HG03045 (cell line): ENCODE data around the gene DNAH2.

Source experiments
- ATAC-seq: cut with Tn5 transposase; IDR thresholded peaks from one replicate; pipeline ENCODE4 v1.9.1; 2021; ENCODE audit warnings: mild to moderate bottlenecking, moderate library complexity; ENCODE audit not compliant: unreplicated experiment

The DNAH2 gene, protein sequence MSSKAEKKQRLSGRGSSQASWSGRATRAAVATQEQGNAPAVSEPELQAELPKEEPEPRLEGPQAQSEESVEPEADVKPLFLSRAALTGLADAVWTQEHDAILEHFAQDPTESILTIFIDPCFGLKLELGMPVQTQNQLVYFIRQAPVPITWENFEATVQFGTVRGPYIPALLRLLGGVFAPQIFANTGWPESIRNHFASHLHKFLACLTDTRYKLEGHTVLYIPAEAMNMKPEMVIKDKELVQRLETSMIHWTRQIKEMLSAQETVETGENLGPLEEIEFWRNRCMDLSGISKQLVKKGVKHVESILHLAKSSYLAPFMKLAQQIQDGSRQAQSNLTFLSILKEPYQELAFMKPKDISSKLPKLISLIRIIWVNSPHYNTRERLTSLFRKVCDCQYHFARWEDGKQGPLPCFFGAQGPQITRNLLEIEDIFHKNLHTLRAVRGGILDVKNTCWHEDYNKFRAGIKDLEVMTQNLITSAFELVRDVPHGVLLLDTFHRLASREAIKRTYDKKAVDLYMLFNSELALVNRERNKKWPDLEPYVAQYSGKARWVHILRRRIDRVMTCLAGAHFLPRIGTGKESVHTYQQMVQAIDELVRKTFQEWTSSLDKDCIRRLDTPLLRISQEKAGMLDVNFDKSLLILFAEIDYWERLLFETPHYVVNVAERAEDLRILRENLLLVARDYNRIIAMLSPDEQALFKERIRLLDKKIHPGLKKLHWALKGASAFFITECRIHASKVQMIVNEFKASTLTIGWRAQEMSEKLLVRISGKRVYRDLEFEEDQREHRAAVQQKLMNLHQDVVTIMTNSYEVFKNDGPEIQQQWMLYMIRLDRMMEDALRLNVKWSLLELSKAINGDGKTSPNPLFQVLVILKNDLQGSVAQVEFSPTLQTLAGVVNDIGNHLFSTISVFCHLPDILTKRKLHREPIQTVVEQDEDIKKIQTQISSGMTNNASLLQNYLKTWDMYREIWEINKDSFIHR (N-terminal part only)

DNA sequence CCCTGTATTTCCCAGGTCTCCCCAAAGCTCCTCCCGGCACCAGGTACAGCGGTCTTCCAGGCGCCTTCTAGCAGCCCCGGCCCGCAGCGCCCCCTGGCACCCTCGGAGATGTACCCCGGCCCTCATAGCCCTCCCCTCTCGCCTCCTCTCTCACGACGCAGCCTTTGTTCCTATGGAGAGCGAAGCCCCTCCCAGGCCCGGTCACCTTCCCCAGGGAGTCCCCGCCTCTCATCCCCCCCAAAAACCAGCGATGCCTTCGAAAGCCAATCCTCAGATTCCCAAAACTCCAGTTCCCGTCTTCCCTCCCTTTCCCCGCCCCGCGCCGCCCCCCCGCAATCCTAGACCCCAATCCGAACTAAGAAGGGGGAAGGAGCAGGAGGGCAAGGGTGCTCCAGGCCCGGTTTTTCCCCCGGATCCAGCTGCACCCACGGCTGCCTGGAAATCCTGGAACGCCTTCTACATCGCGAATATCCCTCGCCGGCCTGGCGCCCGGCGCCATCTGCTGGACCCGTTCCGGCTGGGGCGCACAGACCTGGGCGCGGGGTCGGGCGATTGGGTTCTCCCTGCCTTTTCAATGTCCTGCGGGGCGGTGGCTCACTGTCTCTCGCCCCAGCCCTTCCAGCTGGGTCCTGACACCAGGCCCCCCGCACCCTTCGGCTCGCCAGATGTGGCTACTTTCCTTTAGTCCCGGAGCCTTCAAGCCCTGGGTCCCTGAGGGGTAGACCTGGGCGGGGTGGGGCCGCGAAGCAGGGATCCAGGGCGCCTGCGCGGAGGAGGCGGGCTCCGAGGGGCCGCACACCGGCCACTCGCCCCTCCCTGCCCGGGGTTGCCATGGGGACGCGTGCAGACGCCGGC lies at the start of gene DNAH2:
Gene DNAH2, plus strand, starts transcription at position 844 of the 855 bp plus-strand sequence. CDS start 1,991 bp downstream, outside the sequence.
- no peak for ATAC-seq

DNA sequence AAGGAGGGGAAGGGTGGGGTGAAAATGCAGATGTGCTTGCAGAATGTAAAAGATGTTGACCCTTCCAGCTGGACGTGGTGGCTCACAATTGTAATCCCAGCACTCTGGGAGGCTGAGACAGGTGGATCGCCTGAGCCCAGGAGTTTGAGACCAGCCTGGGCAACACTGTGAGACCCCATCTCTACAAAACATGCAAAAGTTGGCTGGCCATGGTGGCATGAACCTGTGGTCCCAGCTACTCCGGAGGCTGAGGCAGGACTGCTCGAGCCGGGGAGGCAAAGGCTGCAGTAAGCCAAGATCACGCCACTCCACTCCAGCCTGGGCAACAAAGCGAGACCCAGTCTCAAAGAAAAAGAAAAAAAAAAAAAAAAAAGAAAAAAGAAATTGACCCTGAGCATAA lies 49.1 kb upstream of the DNAH2 start:
- no peak for ATAC-seq

DNA sequence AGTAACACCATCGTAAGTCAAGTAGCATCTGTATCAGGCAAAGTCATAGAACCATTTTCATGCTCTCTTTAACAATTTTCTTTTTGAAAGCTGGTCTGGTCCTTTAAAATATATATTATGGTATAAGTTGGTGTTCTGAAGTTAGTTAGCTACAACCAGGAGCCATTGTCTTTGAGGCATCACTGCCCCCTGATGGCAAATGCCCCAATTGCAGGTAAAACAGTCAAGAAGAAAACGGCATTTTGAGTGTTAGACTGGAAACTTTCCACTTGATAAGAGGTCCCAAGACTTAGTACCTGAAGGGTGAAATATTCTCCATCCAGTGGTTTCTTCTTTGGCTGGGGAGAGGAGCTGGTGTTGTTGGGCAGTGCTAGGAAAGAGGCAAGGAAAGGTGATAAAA lies 44.3 kb upstream of the DNAH2 start:
- ATAC-seq: no peak

DNA sequence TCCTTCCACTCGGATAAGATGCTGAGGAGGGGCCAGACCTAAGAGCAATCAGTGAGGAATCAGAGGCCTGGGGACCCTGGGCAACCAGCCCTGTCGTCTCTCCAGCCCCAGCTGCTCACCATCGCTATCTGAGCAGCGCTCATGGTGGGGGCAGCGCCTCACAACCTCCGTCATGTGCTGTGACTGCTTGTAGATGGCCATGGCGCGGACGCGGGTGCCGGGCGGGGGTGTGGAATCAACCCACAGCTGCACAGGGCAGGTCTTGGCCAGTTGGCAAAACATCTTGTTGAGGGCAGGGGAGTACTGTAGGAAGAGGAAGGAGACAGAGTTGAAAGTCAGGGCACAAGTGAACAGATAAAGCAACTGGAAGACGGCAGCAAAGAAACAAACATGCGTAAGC lies 42.6 kb upstream of the DNAH2 start:
- no peak for ATAC-seq

DNA sequence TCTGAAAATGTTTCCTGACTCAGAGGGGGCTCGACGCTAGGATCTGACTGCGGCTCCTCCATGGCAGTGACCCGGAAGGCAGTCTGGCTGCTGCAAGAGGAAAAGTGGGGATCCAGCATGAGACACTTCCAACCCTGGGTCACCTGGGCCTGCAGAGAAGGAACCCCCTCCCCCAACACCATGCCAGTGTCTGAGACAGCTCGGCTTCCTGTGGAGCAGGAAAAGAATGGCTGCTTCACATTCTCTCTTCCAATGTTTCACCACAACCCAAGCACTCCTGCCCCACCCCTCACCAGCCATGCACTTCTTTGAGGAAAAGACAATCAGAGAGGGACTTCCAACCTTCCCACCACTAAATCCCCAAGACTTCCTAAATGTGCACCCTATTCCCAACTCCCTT lies 41.0 kb upstream of the DNAH2 start:
- no peak for ATAC-seq

DNA sequence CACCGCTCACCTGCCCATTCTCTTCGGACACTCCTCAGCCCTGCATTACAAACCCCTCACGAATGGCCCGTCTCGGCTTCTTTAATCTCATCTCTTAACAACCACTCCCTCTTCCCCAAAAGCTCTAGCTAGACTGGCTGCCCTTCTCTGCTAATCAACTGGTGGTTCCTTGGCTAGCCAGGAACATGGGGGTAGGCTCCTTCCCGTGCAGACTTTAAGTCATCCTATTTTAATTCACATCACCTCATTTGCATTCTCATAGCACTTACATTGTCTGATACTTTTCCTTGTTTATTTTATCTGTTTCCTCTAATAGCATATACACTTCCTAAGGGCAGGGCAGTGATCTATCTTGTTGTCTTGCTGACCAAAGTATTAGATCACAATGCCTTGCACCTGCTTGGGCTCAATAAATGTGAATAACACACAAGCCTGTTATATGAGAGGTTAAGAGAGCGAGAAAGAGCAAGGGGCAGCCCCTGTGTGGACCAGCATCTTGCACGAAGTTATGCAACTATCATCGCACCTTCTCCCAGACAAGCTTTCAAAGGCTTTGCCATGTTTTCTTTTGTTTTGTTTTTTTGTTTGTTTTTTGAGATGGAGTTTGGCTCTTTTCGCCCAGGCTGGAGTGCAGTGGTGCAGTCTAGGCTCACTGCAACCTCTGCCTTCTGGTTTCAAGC lies 40.0 kb upstream of the DNAH2 start:
- no peak for ATAC-seq

DNA sequence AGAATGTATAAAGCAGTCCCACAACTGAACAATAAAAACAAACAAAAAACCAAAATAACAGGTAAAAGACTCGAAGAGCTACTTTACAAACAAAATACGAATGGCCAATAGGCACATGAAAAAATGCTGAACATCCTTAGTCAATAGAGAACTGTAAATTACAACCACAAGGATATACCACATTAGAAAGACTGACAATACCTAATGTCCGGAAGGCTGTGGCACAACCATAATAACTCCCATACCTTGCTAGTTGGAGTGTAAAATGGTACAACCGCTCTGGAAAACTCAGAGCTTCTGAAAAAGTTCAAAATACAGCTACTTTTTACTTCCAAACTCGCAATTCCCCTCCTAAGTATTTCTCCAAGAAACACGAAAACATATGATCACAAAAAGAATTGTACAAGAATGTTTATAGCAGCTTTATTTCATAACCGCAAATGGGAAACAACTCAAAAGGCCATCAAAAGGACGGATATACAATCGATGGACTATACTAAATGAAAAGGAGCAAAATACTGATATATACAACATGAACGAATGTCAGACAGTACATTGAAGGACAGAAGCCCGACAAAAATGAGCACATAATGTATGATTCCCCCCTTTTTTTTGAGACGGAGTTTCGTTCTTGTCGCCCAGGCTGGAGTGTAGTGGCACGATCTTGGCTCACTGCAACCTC lies 32.6 kb upstream of the DNAH2 start:
- no peak for ATAC-seq

DNA sequence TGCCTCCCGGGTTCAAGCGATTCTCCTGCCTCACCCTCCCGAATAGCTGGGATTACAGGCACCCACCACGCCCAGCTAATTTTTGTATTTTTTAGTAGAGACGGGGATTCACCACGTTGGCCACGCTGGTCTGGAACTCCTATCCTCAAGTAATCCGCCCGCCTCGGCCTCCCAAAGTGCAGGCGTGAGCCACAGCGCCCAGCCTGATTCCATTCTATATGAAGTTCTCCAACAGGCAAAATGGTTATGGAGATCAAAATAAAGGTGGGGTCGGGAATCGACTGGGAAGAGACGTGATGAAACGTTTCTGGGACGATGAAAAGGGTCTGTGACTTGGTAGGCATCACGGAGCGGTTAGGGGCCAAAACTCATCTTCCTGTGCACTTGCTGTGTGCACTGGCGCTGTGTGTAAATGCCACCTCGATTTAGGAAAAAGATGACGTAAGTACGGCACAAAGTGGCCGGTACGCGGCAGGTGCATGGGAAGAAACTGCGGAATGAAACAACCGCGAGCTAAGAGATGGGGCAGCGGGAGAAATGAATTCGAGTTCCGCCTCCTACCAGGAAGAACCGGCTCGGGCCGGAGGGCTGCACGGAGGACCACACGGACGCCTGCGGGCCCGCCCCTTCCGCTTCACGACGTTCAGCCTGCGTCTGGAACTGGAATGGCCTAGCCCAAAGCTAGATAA lies 31.9 kb upstream of the DNAH2 start:
- peak; percentile 50 for ATAC-seq

DNA sequence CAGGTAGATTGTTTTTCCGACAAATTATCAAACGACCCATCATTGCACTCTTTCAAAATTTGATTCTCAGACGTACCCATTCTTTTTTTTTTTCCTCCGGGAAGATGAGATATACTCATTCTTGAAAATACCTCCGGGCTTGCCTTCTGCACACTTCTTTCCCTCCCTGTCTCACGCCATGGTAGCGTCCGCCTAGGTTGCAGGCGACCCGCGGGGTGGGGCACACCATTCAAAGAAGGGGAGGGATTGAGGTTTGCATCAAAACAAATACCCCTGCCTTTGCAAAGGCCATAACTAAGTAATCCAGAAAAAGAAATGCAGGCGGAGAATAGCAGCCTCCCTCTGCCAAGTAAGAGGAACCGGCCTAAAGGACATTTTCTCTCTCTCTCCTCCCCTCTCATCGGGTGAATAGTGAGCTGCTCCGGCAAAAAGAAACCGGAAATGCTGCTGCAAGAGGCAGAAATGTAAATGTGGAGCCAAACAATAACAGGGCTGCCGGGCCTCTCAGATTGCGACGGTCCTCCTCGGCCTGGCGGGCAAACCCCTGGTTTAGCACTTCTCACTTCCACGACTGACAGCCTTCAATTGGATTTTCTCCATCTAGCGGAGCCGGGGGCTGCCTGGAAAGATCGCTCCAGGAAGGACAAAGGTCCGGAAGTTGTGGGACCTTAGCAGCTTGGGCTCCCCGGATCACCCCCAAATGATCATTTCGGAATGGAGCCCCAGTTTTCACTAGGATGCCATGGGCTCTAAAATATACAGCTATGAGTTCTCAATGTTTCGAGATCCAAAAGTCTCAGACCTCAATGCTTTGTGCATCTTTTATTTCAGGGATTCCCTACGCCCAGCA lies 31.1 kb upstream of the DNAH2 start:
- ATAC-seq: peak; percentile 44

DNA sequence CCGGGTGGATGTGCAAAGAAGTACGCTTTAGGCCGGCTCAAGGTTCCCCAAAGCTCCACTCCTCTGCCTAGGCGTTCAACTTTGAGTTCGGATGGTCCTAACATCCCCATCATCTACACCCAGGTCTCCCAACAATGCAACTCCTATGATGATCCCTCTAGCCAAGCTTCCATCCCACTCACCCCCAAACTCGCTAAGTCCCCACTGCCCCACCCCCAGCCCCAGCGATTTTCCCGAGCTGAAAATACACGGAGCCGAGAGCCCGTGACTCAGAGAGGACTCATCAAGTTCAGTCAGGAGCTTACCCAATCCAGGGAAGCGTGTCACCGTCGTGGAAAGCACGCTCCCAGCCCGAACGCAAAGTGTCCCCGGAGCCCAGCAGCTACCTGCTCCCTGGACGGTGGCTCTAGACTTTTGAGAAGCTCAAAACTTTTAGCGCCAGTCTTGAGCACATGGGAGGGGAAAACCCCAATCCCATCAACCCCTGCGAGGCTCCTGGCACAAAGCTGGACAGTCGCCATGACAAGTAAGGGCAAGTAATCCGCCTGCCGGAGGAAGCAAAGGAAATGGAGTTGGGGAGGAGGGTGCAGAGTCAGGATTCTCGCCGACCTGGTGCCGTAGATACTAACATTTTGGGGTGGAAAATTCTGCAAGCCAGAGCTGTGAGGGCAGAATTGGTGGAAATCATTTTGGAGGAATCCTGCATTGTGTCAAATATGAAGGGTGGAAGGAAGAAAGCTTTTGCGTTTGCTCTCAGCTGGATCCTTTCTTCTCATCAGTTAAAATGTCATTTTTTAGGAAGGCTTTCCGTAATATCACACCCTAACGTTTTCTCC lies 30.3 kb upstream of the DNAH2 start, which contains the start of gene TP53:
Gene TP53, minus strand, starts transcription at position 419 of the 836 bp plus-strand sequence. CDS start 10,896 bp downstream, outside the sequence.
- ATAC-seq: peak; percentile 35

DNA sequence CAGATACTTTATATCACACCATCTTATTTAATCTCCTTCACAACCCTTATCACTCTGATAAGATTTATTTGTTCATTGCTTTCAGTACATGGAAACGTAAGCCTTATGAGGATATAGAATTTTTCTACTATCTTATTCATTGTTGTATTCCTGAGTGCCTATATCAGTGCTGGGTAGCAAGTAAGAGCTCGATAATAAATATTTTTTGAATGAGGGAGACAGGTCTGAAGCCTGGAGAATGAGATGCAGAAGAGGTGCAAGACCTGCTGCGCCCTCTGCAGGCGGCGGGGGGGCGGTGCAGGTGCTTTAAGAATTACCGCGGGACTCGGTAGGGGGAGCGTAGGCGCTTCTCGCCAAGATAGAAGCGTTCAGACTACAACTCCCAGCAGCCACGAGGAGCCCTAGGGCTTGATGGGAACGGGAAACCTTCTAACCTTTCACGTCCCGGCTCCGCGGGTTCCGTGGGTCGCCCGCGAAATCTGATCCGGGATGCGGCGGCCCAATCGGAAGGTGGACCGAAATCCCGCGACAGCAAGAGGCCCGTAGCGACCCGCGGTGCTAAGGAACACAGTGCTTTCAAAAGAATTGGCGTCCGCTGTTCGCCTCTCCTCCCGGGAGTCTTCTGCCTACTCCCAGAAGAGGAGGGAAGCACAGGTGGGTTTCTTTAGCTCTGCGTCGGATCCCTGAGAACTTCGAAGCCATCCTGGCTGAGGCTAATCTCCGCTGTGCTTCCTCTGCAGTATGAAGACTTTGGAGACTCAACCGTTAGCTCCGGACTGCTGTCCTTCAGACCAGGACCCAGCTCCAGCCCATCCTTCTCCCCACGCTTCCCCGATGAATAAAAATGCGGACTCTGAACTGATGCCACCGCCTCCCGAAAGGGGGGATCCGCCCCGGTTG lies 29.4 kb upstream of the DNAH2 start, which contains the start of gene WRAP53:
Gene WRAP53, plus strand, starts transcription at position 570 of the 900 bp plus-strand sequence. Its CDS starts 172 bp downstream, at position 742.
- ATAC-seq: peak; percentile 67

DNA sequence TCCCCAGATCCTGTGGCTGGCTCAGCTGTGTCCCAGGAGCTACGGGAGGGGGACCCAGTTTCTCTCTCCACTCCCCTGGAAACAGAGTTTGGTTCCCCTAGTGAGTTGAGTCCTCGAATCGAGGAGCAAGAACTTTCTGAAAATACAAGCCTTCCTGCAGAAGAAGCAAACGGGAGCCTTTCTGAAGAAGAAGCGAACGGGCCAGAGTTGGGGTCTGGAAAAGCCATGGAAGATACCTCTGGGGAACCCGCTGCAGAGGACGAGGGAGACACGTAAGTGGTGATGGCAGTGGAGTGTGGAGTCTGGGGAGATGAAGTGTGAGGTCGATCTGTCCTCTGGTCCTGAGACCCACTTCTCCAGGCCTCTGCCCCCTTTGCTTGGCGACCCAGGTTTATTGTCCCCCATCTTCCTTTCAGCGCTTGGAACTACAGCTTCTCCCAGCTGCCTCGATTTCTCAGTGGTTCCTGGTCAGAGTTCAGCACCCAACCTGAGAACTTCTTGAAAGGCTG lies 28.7 kb upstream of the DNAH2 start:
- no peak for ATAC-seq

DNA sequence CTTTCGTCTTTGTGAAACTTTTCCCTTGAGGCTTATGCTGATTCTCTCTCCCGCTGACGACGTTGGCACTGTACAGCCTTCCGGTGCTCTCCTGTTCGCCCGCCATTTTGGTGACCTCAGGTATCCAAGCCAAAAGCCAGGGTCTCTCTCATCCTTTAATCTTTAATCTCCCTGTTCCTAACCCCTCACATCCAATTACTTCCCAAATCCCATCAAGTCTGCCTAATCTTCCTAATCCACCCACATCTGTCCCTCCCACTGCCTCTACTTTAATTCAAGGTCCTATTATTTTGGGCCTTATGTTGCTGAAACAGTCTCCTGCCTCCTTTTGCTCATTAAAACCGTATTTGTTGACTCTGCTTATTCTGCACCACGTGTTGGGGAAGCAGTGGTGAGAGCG lies 22.0 kb upstream of the DNAH2 start:
- no peak for ATAC-seq

DNA sequence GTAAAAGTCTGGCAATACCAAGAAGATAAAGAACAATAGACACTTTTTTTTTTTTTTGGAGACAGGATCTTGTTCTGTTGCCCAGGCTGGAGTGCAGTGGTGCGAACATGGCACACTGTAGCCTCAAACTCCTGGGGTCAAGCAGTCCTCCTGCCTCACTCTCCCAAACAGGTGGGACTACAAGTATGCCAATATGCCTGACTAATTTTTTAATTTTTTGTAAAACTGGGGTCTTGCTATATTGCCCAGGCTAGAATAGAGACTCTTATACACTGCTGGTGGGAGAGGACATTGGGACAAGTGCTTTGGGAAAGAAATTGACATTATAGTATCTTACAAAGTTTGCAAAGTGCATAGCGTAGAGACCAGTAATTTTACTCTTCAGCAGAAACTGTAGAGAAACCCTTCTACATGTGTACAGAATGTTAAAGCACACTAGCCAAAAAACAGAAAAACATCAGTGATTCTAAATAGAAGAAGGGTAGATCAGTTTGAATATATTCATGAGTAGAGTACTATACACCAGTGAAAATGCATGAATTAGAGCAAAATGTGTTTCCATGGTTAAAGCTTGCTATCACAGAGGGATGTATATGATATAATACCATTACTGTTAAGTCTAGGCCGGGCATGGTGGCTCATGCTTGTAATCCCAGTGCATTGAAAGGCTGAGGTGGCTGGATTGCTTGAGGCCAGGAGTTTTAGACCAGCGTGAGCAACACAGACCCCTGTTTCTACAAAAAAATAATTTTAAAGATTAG lies 19.5 kb upstream of the DNAH2 start:
- no peak for ATAC-seq

DNA sequence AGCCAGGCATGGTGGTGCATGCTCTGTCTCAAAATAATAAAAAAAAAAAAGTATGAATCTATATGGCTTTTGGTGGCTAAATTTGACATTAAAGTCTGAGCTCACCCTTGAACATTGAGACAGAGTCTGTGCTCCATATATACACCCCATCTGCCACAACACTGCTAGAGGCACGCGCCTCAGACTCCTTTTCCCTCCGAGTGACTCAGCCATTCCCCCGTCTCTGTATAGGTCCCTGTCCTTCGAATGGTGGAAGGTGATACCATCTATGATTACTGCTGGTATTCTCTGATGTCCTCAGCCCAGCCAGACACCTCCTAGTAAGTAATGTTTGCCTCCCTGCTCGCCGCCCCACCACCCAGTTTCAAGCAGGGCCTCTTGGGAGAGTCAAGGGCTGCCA lies 17.0 kb upstream of the DNAH2 start:
- ATAC-seq: no peak
